OCI-LY1 (cell line): Measurements from ENCODE around the gene TARP.
"Not testable (repeated sequence)": the region's sequence is repeated elsewhere in the genome, so short reads cannot be mapped to it uniquely, and the experiment has no call there.

Experiments used
- CTCF ChIP-seq: fragments of 200-600 bp; sonication (generic), shearing (Covaris generic); IDR thresholded peaks from 2 replicates; pipeline ENCODE4 v1.5.1; 2017; ENCODE audit warnings: mild to moderate bottlenecking, antibody characterized with exemption, low read length, moderate library complexity, mixed read lengths
- EZH2 ChIP-seq: fragments of 200-600 bp; sonication (generic), shearing (Covaris generic); IDR thresholded peaks from 2 replicates; pipeline ENCODE4 v1.8.0; 2017; ENCODE audit warnings: borderline replicate concordance, mixed run types, mild to moderate bottlenecking, antibody characterized with exemption, low read length, moderate library complexity, mixed read lengths

GRCh38 chr7:38265958-38266357 is 7.5 kb downstream of the TARP start:
- not testable (repeated sequence) for TF ChIP-seq CTCF, EZH2
